B cell (primary cell): ENCODE results near the gene ETFA.
"Not testable (repeated sequence)": the region's sequence is repeated elsewhere in the genome, so short reads cannot be mapped to it uniquely, and the experiment has no call there.

Experiments
- CTCF ChIP-seq: fragments of 200-600 bp; IDR thresholded peaks from one replicate; pipeline ENCODE4 v1.8.0; 2022; ENCODE audit warnings: antibody characterized with exemption, mild to moderate bottlenecking
- EZH2 ChIP-seq: IDR thresholded peaks from 2 replicates; pipeline ENCODE4 v1.6.1; 2012; ENCODE audit warnings: borderline replicate concordance, low read depth, mild to moderate bottlenecking, moderate library complexity, low read length; ENCODE audit not compliant: insufficient read depth, poor library complexity, severe bottlenecking

- not testable (repeated sequence) for TF ChIP-seq CTCF, EZH2
Observed at GRCh38 chr15:76313175-76313567, 1.9 kb upstream of the ETFA start.
